ENCODE results near the gene PPL.

DNA sequence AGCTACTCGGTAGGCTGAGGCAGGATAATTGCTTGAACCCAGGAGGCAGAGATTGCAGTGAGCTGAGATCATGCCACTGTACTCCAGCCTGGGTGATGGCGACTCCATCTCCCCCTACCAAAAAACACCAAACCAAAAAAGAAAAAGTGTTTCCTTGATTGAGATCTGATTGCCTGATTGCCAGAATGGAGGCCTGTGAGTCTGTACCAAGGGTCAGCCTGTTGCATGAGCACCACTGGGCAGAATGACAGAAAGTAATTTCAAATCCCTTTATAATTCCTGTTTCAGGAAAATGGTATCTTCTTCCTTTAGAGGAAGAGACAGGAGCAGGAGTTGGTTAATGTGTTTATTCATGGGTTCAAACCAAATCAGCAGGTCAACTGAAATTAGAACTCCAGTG is 81.1 kb downstream of the PPL start:
- TF ChIP-seq POLR2A (IDR thresholded peaks at IDR 0.05; ENCODE audit: low read depth, low read length) (no peak), TAF1 (IDR thresholded peaks at IDR 0.05; ENCODE audit: low read depth, low read length) (no peak), POLR2AphosphoS5 (IDR thresholded peaks at IDR 0.05; ENCODE audit: low read depth, low read length) (no peak), POU2F2 (IDR thresholded peaks at IDR 0.05; ENCODE audit: low read depth, low read length) (no peak), SPI1 (IDR thresholded peaks at IDR 0.05; ENCODE audit: low read depth, low read length) (no peak), PAX5 (IDR thresholded peaks at IDR 0.05; ENCODE audit: insufficient read depth, low read length, severe bottlenecking) (no peak)

All from GM12891 (cell line).